ENCODE data around the gene PAIP2. TPM values are rescaled to one million over a fixed set of nuclear protein-coding genes. Genes with fewer than 3 reads are reported as not detected.

Gene PAIP2
- total RNA-seq, 1 donor from 2014 or later, result 71.5 TPM

GRCh38 chr5:139413153-139413552, 71.5 kb downstream of the PAIP2 start:
- DNase-seq (ENCODE audit: low spot score), result no peak
- Mint-ChIP-seq H3K27me3 (ENCODE audit: unreplicated experiment) (no peaks in the 10 kb centered on the region), H3K27ac (ENCODE audit: unreplicated experiment) (no peak overlapping the region), H3K4me1 (ENCODE audit: unreplicated experiment) (no peaks in the 10 kb centered on the region), H3K36me3 (ENCODE audit: low read depth, unreplicated experiment) (peaks cover 35% of the 10 kb centered on the region), H3K4me3 (ENCODE audit: unreplicated experiment) (no peak overlapping the region), H3K9me3 (ENCODE audit: unreplicated experiment) (no peaks in the 10 kb centered on the region)
- TF ChIP-seq CTCF (IDR thresholded peaks at IDR 0.05; ENCODE audit: unreplicated experiment), result no peak

DNA sequence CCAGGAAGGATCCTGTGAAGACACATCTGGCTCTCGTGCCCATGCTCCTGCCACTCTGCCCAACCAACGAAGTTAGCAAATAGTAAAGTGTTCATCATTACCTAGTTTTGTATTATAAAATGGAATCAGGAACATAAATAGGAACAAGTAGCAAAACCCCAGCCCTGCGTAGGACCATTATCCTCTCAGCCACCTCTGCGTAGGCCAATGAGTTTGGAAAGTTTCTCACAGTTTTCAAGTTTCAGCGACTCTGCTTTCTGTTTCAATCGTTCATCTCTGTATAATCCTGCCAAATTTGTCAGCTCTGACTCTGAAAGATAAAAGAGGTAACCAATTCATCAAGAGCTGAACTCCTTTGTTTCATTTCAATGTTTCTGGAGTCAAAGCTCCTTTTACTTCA, 72.3 kb downstream of the PAIP2 start:
- no peaks in the 10 kb centered on the region for H3K27me3 Mint-ChIP-seq (ENCODE audit: unreplicated experiment)
- peaks cover 43% of the 10 kb centered on the region for H3K36me3 Mint-ChIP-seq (ENCODE audit: low read depth, unreplicated experiment)
- no peak overlapping the region for H3K4me3 Mint-ChIP-seq (ENCODE audit: unreplicated experiment)
- no peak overlapping the region for H3K27ac Mint-ChIP-seq (ENCODE audit: unreplicated experiment)
- no peak for DNase-seq (ENCODE audit: low spot score)
- H3K9me3 Mint-ChIP-seq (ENCODE audit: unreplicated experiment), result no peaks in the 10 kb centered on the region
- no peak for TF ChIP-seq CTCF (IDR thresholded peaks at IDR 0.05; ENCODE audit: unreplicated experiment)
- peaks cover 7% of the 10 kb centered on the region for H3K4me1 Mint-ChIP-seq (ENCODE audit: unreplicated experiment)

DNA sequence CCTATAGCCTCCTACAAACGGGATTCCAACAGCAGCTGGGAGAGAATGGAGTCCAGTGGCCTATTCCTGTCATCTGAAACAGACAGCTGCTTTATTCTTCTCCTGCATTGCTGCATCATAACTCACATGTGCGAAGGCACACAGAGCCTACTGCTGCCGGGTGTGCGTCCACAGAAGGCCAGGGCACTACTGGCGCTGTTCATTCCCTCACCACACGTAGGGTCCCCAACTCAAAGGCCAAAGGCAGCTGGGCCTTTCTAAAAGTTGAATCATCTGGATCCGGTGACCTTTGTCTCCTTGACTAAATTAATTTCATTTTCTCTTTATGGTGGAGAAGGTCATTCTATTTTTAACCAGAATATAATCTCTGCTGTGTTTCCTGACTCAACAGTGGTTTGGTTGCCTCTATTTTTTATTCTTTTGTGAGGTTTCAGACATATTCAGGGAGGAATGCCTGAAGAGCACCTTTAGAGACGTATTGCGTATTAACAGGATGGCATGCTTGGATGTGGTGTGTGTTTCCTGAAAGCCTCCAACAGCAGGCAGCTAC, 73.0 kb downstream of the PAIP2 start:
- no peak for TF ChIP-seq CTCF (IDR thresholded peaks at IDR 0.05; ENCODE audit: unreplicated experiment)
- peaks cover 11% of the 10 kb centered on the region for H3K4me1 Mint-ChIP-seq (ENCODE audit: unreplicated experiment)
- no peak for DNase-seq (ENCODE audit: low spot score)
- no peak overlapping the region for H3K27ac Mint-ChIP-seq (ENCODE audit: unreplicated experiment)
- no peaks in the 10 kb centered on the region for H3K27me3 Mint-ChIP-seq (ENCODE audit: unreplicated experiment)
- no peaks in the 10 kb centered on the region for H3K9me3 Mint-ChIP-seq (ENCODE audit: unreplicated experiment)
- no peak overlapping the region for H3K4me3 Mint-ChIP-seq (ENCODE audit: unreplicated experiment)
- H3K36me3 Mint-ChIP-seq (ENCODE audit: low read depth, unreplicated experiment), result peaks cover 47% of the 10 kb centered on the region

GRCh38 chr5:139415221-139415861, 73.7 kb downstream of the PAIP2 start:
- Mint-ChIP-seq H3K9me3 (ENCODE audit: unreplicated experiment) (no peaks in the 10 kb centered on the region), H3K27me3 (ENCODE audit: unreplicated experiment) (no peaks in the 10 kb centered on the region), H3K4me1 (ENCODE audit: unreplicated experiment) (peaks cover 18% of the 10 kb centered on the region), H3K4me3 (ENCODE audit: unreplicated experiment) (no peak overlapping the region), H3K27ac (ENCODE audit: unreplicated experiment) (no peak overlapping the region), H3K36me3 (ENCODE audit: low read depth, unreplicated experiment) (peaks cover 53% of the 10 kb centered on the region)
- no peak for TF ChIP-seq CTCF (IDR thresholded peaks at IDR 0.05; ENCODE audit: unreplicated experiment)
- no peak for DNase-seq (ENCODE audit: low spot score)

DNA sequence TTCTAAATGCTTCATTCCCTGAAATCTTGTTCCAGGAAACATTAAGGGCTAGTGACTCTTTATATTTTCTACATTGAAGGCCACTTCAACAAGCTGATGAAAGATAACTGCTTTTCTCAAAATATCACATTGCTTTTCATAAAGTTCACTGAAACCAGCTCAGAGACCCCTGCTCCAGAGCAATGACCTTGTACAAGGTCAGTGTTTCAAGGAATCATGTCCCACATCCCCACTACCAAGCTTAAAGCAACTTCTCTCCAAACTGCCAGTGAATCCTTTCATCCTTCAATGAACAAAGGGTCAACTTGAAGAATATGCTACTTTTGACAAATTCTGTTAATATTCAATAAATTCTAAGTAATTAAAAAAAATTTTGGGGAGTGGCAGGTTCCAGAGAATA, 74.2 kb downstream of the PAIP2 start:
- H3K9me3 Mint-ChIP-seq (ENCODE audit: unreplicated experiment), result no peaks in the 10 kb centered on the region
- no peak for TF ChIP-seq CTCF (IDR thresholded peaks at IDR 0.05; ENCODE audit: unreplicated experiment)
- H3K27me3 Mint-ChIP-seq (ENCODE audit: unreplicated experiment), result no peaks in the 10 kb centered on the region
- H3K27ac Mint-ChIP-seq (ENCODE audit: unreplicated experiment), result no peak overlapping the region
- peaks cover 54% of the 10 kb centered on the region for H3K36me3 Mint-ChIP-seq (ENCODE audit: low read depth, unreplicated experiment)
- no peak overlapping the region for H3K4me3 Mint-ChIP-seq (ENCODE audit: unreplicated experiment)
- H3K4me1 Mint-ChIP-seq (ENCODE audit: unreplicated experiment), result peaks cover 19% of the 10 kb centered on the region
- DNase-seq (ENCODE audit: low spot score), result no peak

Measured in endothelial cell (in vitro differentiated cells).